Skeletal muscle tissue (tissue), 4 donors: ENCODE data around the gene PCSK6. TPM values are rescaled to one million over a fixed set of nuclear protein-coding genes. Genes with fewer than 3 reads are reported as not detected.

Experiments
- H3K27ac ChIP-seq: one replicate; pipeline ENCODE4 v1.7.0; 2013; ENCODE audit warnings: mild to moderate bottlenecking, low read depth, low read length, inconsistent platforms
- H3K27me3 ChIP-seq, 3 donors: one replicate each; pipeline ENCODE4 v1.7.0; 2013; ENCODE audit warnings: low read length in 3 of 3; ENCODE audit not compliant: control insufficient read depth in 3 of 3, insufficient read depth in 3 of 3
- H3K36me3 ChIP-seq, 3 donors: one replicate each; pipeline ENCODE4 v1.7.0; 2013; ENCODE audit warnings: low read length in 3 of 3; ENCODE audit not compliant: control insufficient read depth in 3 of 3, insufficient read depth in 3 of 3
- H3K4me1 ChIP-seq, 3 donors: one replicate each; pipeline ENCODE4 v1.7.0; 2013; ENCODE audit warnings: low read length in 3 of 3, mild to moderate bottlenecking in 3 of 3; ENCODE audit not compliant: control insufficient read depth in 3 of 3, insufficient read depth in 3 of 3
- H3K4me3 ChIP-seq, 3 donors: one replicate each; pipeline ENCODE4 v1.7.0; 2013; ENCODE audit warnings: low read length in 3 of 3
- H3K9ac ChIP-seq, 3 donors: one replicate each; pipeline ENCODE4 v1.7.0; 2013; ENCODE audit warnings: low read length in 3 of 3, mild to moderate bottlenecking in 3 of 3, moderate library complexity in 2 of 3, low read depth in 1 of 3
- H3K9me3 ChIP-seq, 3 donors: one replicate each; pipeline ENCODE4 v1.7.0; 2013; ENCODE audit warnings: low read length in 3 of 3; ENCODE audit not compliant: control insufficient read depth in 3 of 3
- total RNA-seq: library from RNA; depleted of rRNA; stranded (reverse); fragments of >200 nt; gene quantifications from one replicate; pipeline ENCODE4 v1.2.3, GENCODE V29; 2014
- donor health status: Osteomylitis.

PCSK6 gene
- total RNA-seq, 1 donor from 2014 or later: 11.5 TPM

GRCh38 chr15:101483462-101483861 is 6.0 kb downstream of the PCSK6 start:
- Histone ChIP-seq H3K27ac (peak overlapping the region; percentile 64), H3K9ac (peak overlapping the region in 2 of 3 donors; percentile 20 to 47), H3K9me3 (no peaks in the 10 kb centered on the region), H3K4me1 (peaks cover 18 to 25% (median 24%) of the 10 kb centered on the region in 3 donors), H3K27me3 (peaks cover 0 to 3% (median 2%) of the 10 kb centered on the region in 3 donors), H3K36me3 (no peaks in the 10 kb centered on the region), H3K4me3 (no peak overlapping the region)

GRCh38 chr15:101482526-101483371 is 6.8 kb downstream of the PCSK6 start:
- Histone ChIP-seq H3K4me1 (peaks cover 18 to 31% (median 29%) of the 10 kb centered on the region in 3 donors), H3K9me3 (no peaks in the 10 kb centered on the region), H3K36me3 (no peaks in the 10 kb centered on the region), H3K27me3 (peaks cover 0 to 2% (median 0%) of the 10 kb centered on the region in 3 donors), H3K27ac (peak overlapping the region; percentile 64), H3K4me3 (peak overlapping the region; percentile 30 to 41 (median 35)), H3K9ac (peak overlapping the region; percentile 26 to 54 (median 33))

- H3K9me3 ChIP-seq: no peaks in the 10 kb centered on the region
- no peaks in the 10 kb centered on the region for H3K27me3 ChIP-seq
- H3K27ac ChIP-seq: peak overlapping the region; percentile 64
- peak overlapping the region in 2 of 3 donors; percentile 26 to 54 for H3K9ac ChIP-seq
- peaks cover 18 to 33% (median 29%) of the 10 kb centered on the region in 3 donors for H3K4me1 ChIP-seq
- no peaks in the 10 kb centered on the region for H3K36me3 ChIP-seq
- peak overlapping the region in 1 of 3 donors; percentile 35 for H3K4me3 ChIP-seq
Observed at GRCh38 chr15:101481917-101482525, 7.5 kb downstream of the PCSK6 start.

GRCh38 chr15:101481381-101481705 is 8.2 kb downstream of the PCSK6 start:
- H3K27ac ChIP-seq: no peak overlapping the region
- no peaks in the 10 kb centered on the region for H3K9me3 ChIP-seq
- H3K9ac ChIP-seq: no peak overlapping the region
- no peaks in the 10 kb centered on the region for H3K27me3 ChIP-seq
- H3K4me3 ChIP-seq: no peak overlapping the region
- no peaks in the 10 kb centered on the region for H3K36me3 ChIP-seq
- peaks cover 18 to 33% (median 29%) of the 10 kb centered on the region in 3 donors for H3K4me1 ChIP-seq

- Histone ChIP-seq H3K9me3 (no peaks in the 10 kb centered on the region), H3K36me3 (no peaks in the 10 kb centered on the region), H3K9ac (no peak overlapping the region), H3K4me3 (no peak overlapping the region), H3K27me3 (no peaks in the 10 kb centered on the region), H3K27ac (no peak overlapping the region), H3K4me1 (peaks cover 18 to 33% (median 29%) of the 10 kb centered on the region in 3 donors)
Observed at GRCh38 chr15:101480613-101481380, 8.7 kb downstream of the PCSK6 start.

- no peak overlapping the region for H3K27ac ChIP-seq
- H3K9ac ChIP-seq: peak overlapping the region in 1 of 3 donors; percentile 10
- H3K27me3 ChIP-seq: no peaks in the 10 kb centered on the region
- H3K36me3 ChIP-seq: no peaks in the 10 kb centered on the region
- H3K9me3 ChIP-seq: no peaks in the 10 kb centered on the region
- H3K4me3 ChIP-seq: no peak overlapping the region
- peaks cover 18 to 33% (median 29%) of the 10 kb centered on the region in 3 donors for H3K4me1 ChIP-seq
Observed at GRCh38 chr15:101479851-101480612, 9.5 kb downstream of the PCSK6 start.

- Histone ChIP-seq H3K36me3 (no peaks in the 10 kb centered on the region), H3K27ac (no peak overlapping the region), H3K9ac (peak overlapping the region in 1 of 3 donors; percentile 10), H3K4me3 (no peak overlapping the region), H3K27me3 (no peaks in the 10 kb centered on the region), H3K9me3 (no peaks in the 10 kb centered on the region), H3K4me1 (peaks cover 18 to 33% (median 29%) of the 10 kb centered on the region in 3 donors)
Observed at GRCh38 chr15:101479342-101479845, 10.1 kb downstream of the PCSK6 start.

- H3K9ac ChIP-seq: no peak overlapping the region
Observed at GRCh38 chr15:101478701-101479341, 10.7 kb downstream of the PCSK6 start.

GRCh38 chr15:101477851-101478362 is 11.6 kb downstream of the PCSK6 start:
- no peaks in the 10 kb centered on the region for H3K36me3 ChIP-seq
- no peaks in the 10 kb centered on the region for H3K9me3 ChIP-seq
- H3K4me1 ChIP-seq: peaks cover 12 to 24% (median 21%) of the 10 kb centered on the region in 3 donors
- no peak overlapping the region for H3K27ac ChIP-seq
- no peak overlapping the region for H3K4me3 ChIP-seq
- H3K27me3 ChIP-seq: no peaks in the 10 kb centered on the region
- no peak overlapping the region for H3K9ac ChIP-seq

More at GRCh38 chr15:101478701-101479341, 10.7 kb downstream of the PCSK6 start:
- H3K9me3 ChIP-seq: no peaks in the 10 kb centered on the region
- H3K36me3 ChIP-seq: no peaks in the 10 kb centered on the region
- H3K27ac ChIP-seq: no peak overlapping the region
- peaks cover 18 to 33% (median 29%) of the 10 kb centered on the region in 3 donors for H3K4me1 ChIP-seq
- no peaks in the 10 kb centered on the region for H3K27me3 ChIP-seq
- H3K4me3 ChIP-seq: no peak overlapping the region
